ENCODE data around the gene COCH. TPM values are rescaled to one million over a fixed set of nuclear protein-coding genes. Genes with fewer than 3 reads are reported as not detected.

Gene COCH
- total RNA-seq, 1 donor from 2014 or later = 29.0 TPM

- no peak for DNase-seq
- Mint-ChIP-seq H3K4me1 (ENCODE audit: low read depth, unreplicated experiment) (no peaks in the 10 kb centered on the region), H3K4me3 (ENCODE audit: unreplicated experiment) (no peak overlapping the region), H3K36me3 (ENCODE audit: unreplicated experiment) (no peaks in the 10 kb centered on the region), H3K27ac (ENCODE audit: unreplicated experiment) (no peak overlapping the region), H3K9me3 (ENCODE audit: unreplicated experiment) (no peaks in the 10 kb centered on the region), H3K27me3 (ENCODE audit: unreplicated experiment) (peaks cover 1% of the 10 kb centered on the region)
- no peak for TF ChIP-seq CTCF (IDR thresholded peaks at IDR 0.05; ENCODE audit: partially characterized antibody, unreplicated experiment)
Measured at GRCh38 chr14:30938617-30939016, 64.3 kb downstream of the COCH start.

Other genes with a start within 250 kb of the COCH start
- 6.9 TPM for gene AP4S1, start 151.1 kb downstream of the COCH start, total RNA-seq (ENCODE audit: unreplicated experiment)
- 58.1 TPM for gene STRN3, start 151.8 kb downstream of the COCH start, total RNA-seq (ENCODE audit: unreplicated experiment)